B cell (primary cell): ENCODE results near the gene IQSEC3. TPM values are rescaled to one million over a fixed set of nuclear protein-coding genes. Genes with fewer than 3 reads are reported as not detected.

ENCODE experiments used
- ATAC-seq: fragments of 200-7000 bp; cut with Tn5 transposase; one replicate; pipeline ENCODE4 v1.10.0; 2021; ENCODE audit warnings: low read depth, mild to moderate bottlenecking, moderate number of reproducible peaks, moderate library complexity
- CTCF ChIA-PET: fragments of 350-600 bp; sonication (Branson Sonifier 250); formaldehyde crosslinking; loops from one replicate; lab custom pipeline; 2021; ENCODE audit warnings: antibody characterized with exemption, inconsistent platforms; lab: Charles Lee
- POLR2A ChIA-PET: fragments of 350-600 bp; sonication (Branson Sonifier 250); formaldehyde crosslinking; loops from one replicate; lab custom pipeline; 2021; ENCODE audit warnings: antibody characterized with exemption; lab: Charles Lee
- DNase-seq: peaks from one replicate; pipeline ENCODE4 v3.0.0; 2013
- H2AFZ ChIP-seq: 2 replicates; pipeline ENCODE4 v1.6.1; 2012; ENCODE audit warnings: mild to moderate bottlenecking, low read depth, low read length; ENCODE audit not compliant: insufficient read depth, poor library complexity, severe bottlenecking
- H3K27ac ChIP-seq, 2 donors: 1 replicate in 1 of 2; 2 replicates in 1 of 2; pipeline ENCODE4 v1.5.1; 2012 to 2013; ENCODE audit warnings: low read length in 2 of 2, mild to moderate bottlenecking in 2 of 2, moderate library complexity in 1 of 2
- H3K27me3 ChIP-seq, 4 experiments: fragments of 200-600 bp in 1 of 4; sonication (generic) in 1 of 4; replicated peaks in 1 of 4; 1 replicate in 2 of 4; 2 replicates in 2 of 4; pipeline versions ENCODE4 v1.6.1 to v1.7.0; 2013 to 2016; ENCODE audit warnings: low read length in 3 of 4, mild to moderate bottlenecking in 2 of 4, mixed read lengths in 1 of 4, moderate library complexity in 1 of 4; ENCODE audit not compliant: insufficient read depth in 4 of 4, control insufficient read depth in 3 of 4; ENCODE audit errors: control extremely low read depth in 1 of 4
- H3K36me3 ChIP-seq, 2 experiments: replicated peaks in 1 of 2; 1 replicate in 1 of 2; 2 replicates in 1 of 2; pipeline versions ENCODE4 v1.6.1 to v1.7.1; 2013; ENCODE audit warnings: low read length in 1 of 2; ENCODE audit not compliant: insufficient read depth in 2 of 2, control insufficient read depth in 1 of 2; ENCODE audit errors: control extremely low read depth in 1 of 2, extremely low read depth in 1 of 2
- H3K4me1 ChIP-seq, 2 donors: fragments of 200-600 bp in 1 of 2; sonication (generic) in 1 of 2; 1 replicate in 1 of 2; 2 replicates in 1 of 2; pipeline versions ENCODE4 v1.5.1 to v1.6.1; 2013 to 2017; ENCODE audit warnings: low read length in 2 of 2; ENCODE audit not compliant: control insufficient read depth in 2 of 2, insufficient read depth in 2 of 2
- H3K4me2 ChIP-seq: replicated peaks from 2 replicates; pipeline ENCODE3; 2012; ENCODE audit warnings: mild to moderate bottlenecking, low read depth, low read length; ENCODE audit not compliant: poor library complexity, severe bottlenecking
- H3K4me3 ChIP-seq, 5 experiments: fragments of 200-600 bp in 1 of 5; sonication (generic) in 1 of 5; 1 replicate in 3 of 5; 2 replicates in 2 of 5; pipeline versions ENCODE4 v1.5.1 to v1.7.0; 2011 to 2016; ENCODE audit warnings: low read length in 4 of 5, mild to moderate bottlenecking in 4 of 5, low read depth in 2 of 5, control low read depth in 1 of 5, moderate library complexity in 1 of 5; ENCODE audit not compliant: insufficient read depth in 1 of 5; ENCODE audit errors: control extremely low read depth in 1 of 5, extremely low read depth in 1 of 5
- H3K79me2 ChIP-seq: fragments of 200-600 bp; sonication (generic); one replicate; pipeline ENCODE4 v1.6.0; 2016; ENCODE audit warnings: low read length; ENCODE audit not compliant: control insufficient read depth, insufficient read depth
- H3K9ac ChIP-seq: fragments of 200-600 bp; sonication (generic); 2 replicates; pipeline ENCODE4 v1.6.1; 2017; ENCODE audit warnings: mild to moderate bottlenecking, low read length, moderate library complexity
- H3K9me3 ChIP-seq, 3 donors: one replicate each; pipeline versions ENCODE4 v1.6.1 to v1.7.1; 2013; ENCODE audit warnings: low read length in 2 of 3; ENCODE audit not compliant: control insufficient read depth in 2 of 3, insufficient read depth in 1 of 3; ENCODE audit errors: control extremely low read depth in 1 of 3
- H4K20me1 ChIP-seq: 2 replicates; pipeline ENCODE4 v1.6.0; 2012; ENCODE audit warnings: mild to moderate bottlenecking, low read length; ENCODE audit not compliant: insufficient read depth, control insufficient read depth, poor library complexity, severe bottlenecking
- H3K27ac Mint-ChIP-seq: one replicate; pipeline ENCODE4 v1.8.0; 2021; ENCODE audit warnings: mixed read lengths
- H3K27me3 Mint-ChIP-seq: one replicate; pipeline ENCODE4 v1.8.0; 2021; ENCODE audit warnings: mixed read lengths
- H3K4me1 Mint-ChIP-seq: one replicate; pipeline ENCODE4 v1.8.0; 2021; ENCODE audit warnings: mixed read lengths
- H3K4me3 Mint-ChIP-seq: one replicate; pipeline ENCODE4 v1.8.0; 2021; ENCODE audit warnings: mixed read lengths
- H3K9me3 Mint-ChIP-seq: one replicate; pipeline ENCODE4 v1.8.0; 2022; ENCODE audit warnings: mixed read lengths; ENCODE audit not compliant: insufficient read depth
- EZH2 ChIP-seq: IDR thresholded peaks from 2 replicates; pipeline ENCODE4 v1.6.1; 2012; ENCODE audit warnings: borderline replicate concordance, low read depth, mild to moderate bottlenecking, moderate library complexity, low read length; ENCODE audit not compliant: insufficient read depth, poor library complexity, severe bottlenecking
- WGBS: methylation state at CpG from one replicate; pipeline ENCODE4 v1.1.5; 2013; ENCODE audit warnings: missing lambda C conversion rate; ENCODE audit not compliant: insufficient coverage; 5-methylcytosine and 5-hydroxymethylcytosine counted together
- intact Hi-C: fragments of 100-400 bp; cut with micrococcal nuclease; formaldehyde crosslinking; loops from one replicate; pipeline ENCODE4 v1.10.0; 2022
- polyA plus RNA-seq: library from polyadenylated mRNA; depleted of rRNA; stranded (reverse); fragments of >200 nt; gene quantifications from 2 replicates; pipeline ENCODE4 v1.2.3, GENCODE V29; 2012
- total RNA-seq, 2 donors: library from RNA; stranded (reverse); fragments of 120-200 nt in 1 of 2; gene quantifications; 1 replicate in 1 of 2; 2 replicates in 1 of 2; pipeline versions ENCODE4 v1.2.3 to v1.2.4, GENCODE V29; 2013 to 2022
- TF ChIP-seq, protein P1 (sequence below): fragments of 200-600 bp; IDR thresholded peaks from one replicate; pipeline ENCODE4 v1.8.0; 2022; ENCODE audit warnings: antibody characterized with exemption, mild to moderate bottlenecking

Gene IQSEC3
- total and polyA plus RNA-seq, 2 donors (not counting 1 experiment from before 2014, with no cell fraction given) = 0.01 to 1.8 TPM

- TF ChIP-seq EZH2 = no peak
- TF ChIP-seq, protein P1, sequence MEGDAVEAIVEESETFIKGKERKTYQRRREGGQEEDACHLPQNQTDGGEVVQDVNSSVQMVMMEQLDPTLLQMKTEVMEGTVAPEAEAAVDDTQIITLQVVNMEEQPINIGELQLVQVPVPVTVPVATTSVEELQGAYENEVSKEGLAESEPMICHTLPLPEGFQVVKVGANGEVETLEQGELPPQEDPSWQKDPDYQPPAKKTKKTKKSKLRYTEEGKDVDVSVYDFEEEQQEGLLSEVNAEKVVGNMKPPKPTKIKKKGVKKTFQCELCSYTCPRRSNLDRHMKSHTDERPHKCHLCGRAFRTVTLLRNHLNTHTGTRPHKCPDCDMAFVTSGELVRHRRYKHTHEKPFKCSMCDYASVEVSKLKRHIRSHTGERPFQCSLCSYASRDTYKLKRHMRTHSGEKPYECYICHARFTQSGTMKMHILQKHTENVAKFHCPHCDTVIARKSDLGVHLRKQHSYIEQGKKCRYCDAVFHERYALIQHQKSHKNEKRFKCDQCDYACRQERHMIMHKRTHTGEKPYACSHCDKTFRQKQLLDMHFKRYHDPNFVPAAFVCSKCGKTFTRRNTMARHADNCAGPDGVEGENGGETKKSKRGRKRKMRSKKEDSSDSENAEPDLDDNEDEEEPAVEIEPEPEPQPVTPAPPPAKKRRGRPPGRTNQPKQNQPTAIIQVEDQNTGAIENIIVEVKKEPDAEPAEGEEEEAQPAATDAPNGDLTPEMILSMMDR = no peak
- ATAC-seq = no peak
- 92% methylated on average over 15 of the region's 15 CpGs for WGBS
Measured at GRCh38 chr12:165862-166368, 99.3 kb downstream of the IQSEC3 start.

GRCh38 chr12:166425-167075, 100.0 kb downstream of the IQSEC3 start:
- TF ChIP-seq, protein P1 = no peak
- no peak for TF ChIP-seq EZH2
- no peak overlapping the region for H2AFZ ChIP-seq
- intact Hi-C loops = no loop called here
- Mint-ChIP-seq H3K27me3 (peaks cover 21% of the 10 kb centered on the region), H3K9me3 (no peaks in the 10 kb centered on the region), H3K27ac (no peak overlapping the region), H3K4me3 (no peak overlapping the region), H3K4me1 (no peaks in the 10 kb centered on the region)
- CTCF ChIA-PET = no interaction called here
- POLR2A ChIA-PET = no interaction called here
- H3K36me3 ChIP-seq = no peaks in the 10 kb centered on the region
- no peak overlapping the region for H3K9ac ChIP-seq
- no peaks in the 10 kb centered on the region for H3K4me1 ChIP-seq
- no peak overlapping the region for H3K4me2 ChIP-seq
- no peaks in the 10 kb centered on the region for H4K20me1 ChIP-seq
- no peak overlapping the region for H3K27ac ChIP-seq
- H3K9me3 ChIP-seq = no peaks in the 10 kb centered on the region
- DNase-seq (no peak), ATAC-seq (no peak)
- H3K27me3 ChIP-seq = peaks cover 0 to 2% (median 0%) of the 10 kb centered on the region in 4 experiments
- 91% methylated on average over 9 of the region's 11 CpGs for WGBS
- H3K79me2 ChIP-seq = no peaks in the 10 kb centered on the region
- no peak overlapping the region for H3K4me3 ChIP-seq

More at GRCh38 chr12:165862-166368, 99.3 kb downstream of the IQSEC3 start:
- no peak overlapping the region for H2AFZ ChIP-seq
- no peaks in the 10 kb centered on the region for H3K36me3 ChIP-seq
- Mint-ChIP-seq H3K4me3 (no peak overlapping the region), H3K27me3 (peaks cover 17% of the 10 kb centered on the region), H3K9me3 (no peaks in the 10 kb centered on the region), H3K4me1 (no peaks in the 10 kb centered on the region), H3K27ac (no peak overlapping the region)
- no peak overlapping the region for H3K4me2 ChIP-seq
- ChIA-PET CTCF (no interaction called here), POLR2A (no interaction called here)
- intact Hi-C loops = no loop called here
- no peaks in the 10 kb centered on the region for H3K4me1 ChIP-seq
- no peaks in the 10 kb centered on the region for H3K9me3 ChIP-seq
- DNase-seq = no peak
- no peak overlapping the region for H3K27ac ChIP-seq
- peaks cover 0 to 2% (median 0%) of the 10 kb centered on the region in 4 experiments for H3K27me3 ChIP-seq
- no peak overlapping the region for H3K9ac ChIP-seq
- no peaks in the 10 kb centered on the region for H3K79me2 ChIP-seq
- no peak overlapping the region for H3K4me3 ChIP-seq
- no peaks in the 10 kb centered on the region for H4K20me1 ChIP-seq
